ENCODE results near the gene LAMA4.

LAMA4 gene

GRCh38 chr6:112144145-112144926 is 110.0 kb downstream of the LAMA4 start:
- TF ChIP-seq RAD21 (IDR thresholded peaks at IDR 0.05; ENCODE audit: low read depth): no peak
- TF ChIP-seq EGR1 (IDR thresholded peaks at IDR 0.05): no peak
- no peak for TF ChIP-seq TAF1 (IDR thresholded peaks at IDR 0.05; ENCODE audit: low read depth)
- TF ChIP-seq FOXM1 (IDR thresholded peaks at IDR 0.05; ENCODE audit: borderline replicate concordance, low read depth): no peak
- no peak for TF ChIP-seq USF1 (IDR thresholded peaks at IDR 0.05)
- no peak for TF ChIP-seq CREB1 (IDR thresholded peaks at IDR 0.05; ENCODE audit: low read depth)
- no peak for TF ChIP-seq TEAD4 (IDR thresholded peaks at IDR 0.05)
- TF ChIP-seq, protein P1, sequence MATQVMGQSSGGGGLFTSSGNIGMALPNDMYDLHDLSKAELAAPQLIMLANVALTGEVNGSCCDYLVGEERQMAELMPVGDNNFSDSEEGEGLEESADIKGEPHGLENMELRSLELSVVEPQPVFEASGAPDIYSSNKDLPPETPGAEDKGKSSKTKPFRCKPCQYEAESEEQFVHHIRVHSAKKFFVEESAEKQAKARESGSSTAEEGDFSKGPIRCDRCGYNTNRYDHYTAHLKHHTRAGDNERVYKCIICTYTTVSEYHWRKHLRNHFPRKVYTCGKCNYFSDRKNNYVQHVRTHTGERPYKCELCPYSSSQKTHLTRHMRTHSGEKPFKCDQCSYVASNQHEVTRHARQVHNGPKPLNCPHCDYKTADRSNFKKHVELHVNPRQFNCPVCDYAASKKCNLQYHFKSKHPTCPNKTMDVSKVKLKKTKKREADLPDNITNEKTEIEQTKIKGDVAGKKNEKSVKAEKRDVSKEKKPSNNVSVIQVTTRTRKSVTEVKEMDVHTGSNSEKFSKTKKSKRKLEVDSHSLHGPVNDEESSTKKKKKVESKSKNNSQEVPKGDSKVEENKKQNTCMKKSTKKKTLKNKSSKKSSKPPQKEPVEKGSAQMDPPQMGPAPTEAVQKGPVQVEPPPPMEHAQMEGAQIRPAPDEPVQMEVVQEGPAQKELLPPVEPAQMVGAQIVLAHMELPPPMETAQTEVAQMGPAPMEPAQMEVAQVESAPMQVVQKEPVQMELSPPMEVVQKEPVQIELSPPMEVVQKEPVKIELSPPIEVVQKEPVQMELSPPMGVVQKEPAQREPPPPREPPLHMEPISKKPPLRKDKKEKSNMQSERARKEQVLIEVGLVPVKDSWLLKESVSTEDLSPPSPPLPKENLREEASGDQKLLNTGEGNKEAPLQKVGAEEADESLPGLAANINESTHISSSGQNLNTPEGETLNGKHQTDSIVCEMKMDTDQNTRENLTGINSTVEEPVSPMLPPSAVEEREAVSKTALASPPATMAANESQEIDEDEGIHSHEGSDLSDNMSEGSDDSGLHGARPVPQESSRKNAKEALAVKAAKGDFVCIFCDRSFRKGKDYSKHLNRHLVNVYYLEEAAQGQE (IDR thresholded peaks at IDR 0.05; ENCODE audit: low read depth): no peak
- no peak for TF ChIP-seq EP300 (IDR thresholded peaks at IDR 0.05; ENCODE audit: borderline replicate concordance)

DNA sequence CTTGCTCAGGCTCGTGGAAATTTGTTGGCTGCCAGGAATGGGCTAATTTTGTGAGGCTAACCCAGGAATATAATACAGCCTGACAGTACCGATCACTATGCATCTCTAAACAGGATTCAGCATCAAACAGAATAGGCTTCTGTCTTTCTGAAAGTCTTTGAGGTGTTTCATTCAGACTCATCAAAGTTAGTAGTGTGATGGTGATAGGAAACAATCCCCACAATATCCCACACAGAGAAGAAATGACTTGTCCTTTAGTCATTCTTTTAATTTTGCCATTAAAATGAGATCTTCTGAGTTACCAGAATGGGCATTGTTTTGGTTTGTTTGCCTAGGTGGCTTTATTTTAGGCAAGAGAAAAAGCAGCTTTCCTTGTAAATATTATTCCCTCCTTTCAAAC is 112.7 kb downstream of the LAMA4 start:
- TF ChIP-seq FOXM1 (IDR thresholded peaks at IDR 0.05; ENCODE audit: borderline replicate concordance, low read depth): no peak
- TF ChIP-seq CREB1 (IDR thresholded peaks at IDR 0.05; ENCODE audit: low read depth): no peak
- TF ChIP-seq EGR1 (IDR thresholded peaks at IDR 0.05): no peak
- TF ChIP-seq TCF12 (IDR thresholded peaks at IDR 0.05; ENCODE audit: low read depth): no peak
- no peak for TF ChIP-seq NFIC (IDR thresholded peaks at IDR 0.05)
- TF ChIP-seq, protein P1 (IDR thresholded peaks at IDR 0.05; ENCODE audit: low read depth): no peak
- TF ChIP-seq EP300 (IDR thresholded peaks at IDR 0.05; ENCODE audit: borderline replicate concordance): no peak
- no peak for TF ChIP-seq MAX (IDR thresholded peaks at IDR 0.05)
- no peak for TF ChIP-seq RAD21 (IDR thresholded peaks at IDR 0.05; ENCODE audit: low read depth)
- TF ChIP-seq ZBTB7A (IDR thresholded peaks at IDR 0.05; ENCODE audit: low read depth): no peak
- TF ChIP-seq YY1 (IDR thresholded peaks at IDR 0.05; ENCODE audit: low read depth): no peak
- TF ChIP-seq TAF1 (IDR thresholded peaks at IDR 0.05; ENCODE audit: low read depth): no peak
- no peak for TF ChIP-seq CEBPB (IDR thresholded peaks at IDR 0.05)
- TF ChIP-seq USF1 (IDR thresholded peaks at IDR 0.05): no peak
- TF ChIP-seq TEAD4 (IDR thresholded peaks at IDR 0.05): no peak

- no peak for TF ChIP-seq TAF1 (IDR thresholded peaks at IDR 0.05; ENCODE audit: low read depth)
- TF ChIP-seq USF1 (IDR thresholded peaks at IDR 0.05): no peak
- no peak for TF ChIP-seq YY1 (IDR thresholded peaks at IDR 0.05; ENCODE audit: low read depth)
- no peak for TF ChIP-seq FOXM1 (IDR thresholded peaks at IDR 0.05; ENCODE audit: borderline replicate concordance, low read depth)
- no peak for TF ChIP-seq TCF12 (IDR thresholded peaks at IDR 0.05; ENCODE audit: low read depth)
- no peak for TF ChIP-seq CREB1 (IDR thresholded peaks at IDR 0.05; ENCODE audit: low read depth)
- TF ChIP-seq EP300 (IDR thresholded peaks at IDR 0.05; ENCODE audit: borderline replicate concordance): no peak
- TF ChIP-seq MAX (IDR thresholded peaks at IDR 0.05): no peak
- no peak for TF ChIP-seq ZBTB7A (IDR thresholded peaks at IDR 0.05; ENCODE audit: low read depth)
- TF ChIP-seq EGR1 (IDR thresholded peaks at IDR 0.05): no peak
- TF ChIP-seq, protein P1 (IDR thresholded peaks at IDR 0.05; ENCODE audit: low read depth): no peak
- TF ChIP-seq TEAD4 (IDR thresholded peaks at IDR 0.05): no peak
- no peak for TF ChIP-seq RAD21 (IDR thresholded peaks at IDR 0.05; ENCODE audit: low read depth)
- no peak for TF ChIP-seq CEBPB (IDR thresholded peaks at IDR 0.05)
- no peak for TF ChIP-seq NFIC (IDR thresholded peaks at IDR 0.05)
Measured at GRCh38 chr6:112139052-112139451, 115.3 kb downstream of the LAMA4 start.
